ENCODE results near the gene RABGAP1. TPM values are rescaled to one million over a fixed set of nuclear protein-coding genes. Genes with fewer than 3 reads are reported as not detected.

RABGAP1 gene
- total RNA-seq, 2 donors from 2014 or later, result 26.3 to 30.8 TPM

- no peaks in the 10 kb centered on the region for H3K9me3 ChIP-seq
- peaks cover 34% of the 10 kb centered on the region for H3K36me3 ChIP-seq
- H3K27ac ChIP-seq, result no peak overlapping the region
- H3K4me1 ChIP-seq, result no peaks in the 10 kb centered on the region
- no peaks in the 10 kb centered on the region for H3K27me3 ChIP-seq
- no peak for DNase-seq (ENCODE audit: low spot score)
- no peak overlapping the region for H3K4me3 ChIP-seq
- TF ChIP-seq CTCF (IDR thresholded peaks at IDR 0.05), result no peak
Observed at GRCh38 chr9:123090198-123090896, 149.5 kb downstream of the RABGAP1 start.

- Histone ChIP-seq H3K9me3 (no peaks in the 10 kb centered on the region), H3K27me3 (no peaks in the 10 kb centered on the region), H3K27ac (no peak overlapping the region), H3K4me1 (no peaks in the 10 kb centered on the region), H3K36me3 (peaks cover 34% of the 10 kb centered on the region), H3K4me3 (no peak overlapping the region)
- DNase-seq (ENCODE audit: low spot score), result no peak
- TF ChIP-seq CTCF (IDR thresholded peaks at IDR 0.05), result no peak
Observed at GRCh38 chr9:123090956-123091355, 150.1 kb downstream of the RABGAP1 start.

GRCh38 chr9:123091459-123091858, 150.6 kb downstream of the RABGAP1 start:
- no peaks in the 10 kb centered on the region for H3K4me1 ChIP-seq
- H3K4me3 ChIP-seq, result no peak overlapping the region
- H3K36me3 ChIP-seq, result peaks cover 34% of the 10 kb centered on the region
- H3K9me3 ChIP-seq, result no peaks in the 10 kb centered on the region
- no peak overlapping the region for H3K27ac ChIP-seq
- DNase-seq (ENCODE audit: low spot score), result no peak
- TF ChIP-seq CTCF (IDR thresholded peaks at IDR 0.05), result no peak
- no peaks in the 10 kb centered on the region for H3K27me3 ChIP-seq

GRCh38 chr9:123093141-123093540, 152.3 kb downstream of the RABGAP1 start:
- no peak overlapping the region for H3K4me3 ChIP-seq
- no peaks in the 10 kb centered on the region for H3K9me3 ChIP-seq
- H3K36me3 ChIP-seq, result peaks cover 45% of the 10 kb centered on the region
- no peak for TF ChIP-seq CTCF (IDR thresholded peaks at IDR 0.05)
- H3K27ac ChIP-seq, result no peak overlapping the region
- H3K4me1 ChIP-seq, result no peaks in the 10 kb centered on the region
- no peaks in the 10 kb centered on the region for H3K27me3 ChIP-seq
- DNase-seq (ENCODE audit: low spot score), result no peak

GRCh38 chr9:123096987-123097386, 156.2 kb downstream of the RABGAP1 start:
- no peaks in the 10 kb centered on the region for H3K9me3 ChIP-seq
- no peak overlapping the region for H3K27ac ChIP-seq
- peaks cover 60% of the 10 kb centered on the region for H3K36me3 ChIP-seq
- H3K27me3 ChIP-seq, result no peaks in the 10 kb centered on the region
- no peak for TF ChIP-seq CTCF (IDR thresholded peaks at IDR 0.05)
- H3K4me3 ChIP-seq, result no peak overlapping the region
- H3K4me1 ChIP-seq, result no peaks in the 10 kb centered on the region
- DNase-seq (ENCODE audit: low spot score), result no peak

All from right atrium auricular region (tissue), 2 donors.